ENCODE measurements around the gene ZMYND19. TPM values are rescaled to one million over a fixed set of nuclear protein-coding genes. Genes with fewer than 3 reads are reported as not detected.

Gene ZMYND19
- polyA plus RNA-seq, 1 donor = 20.1 TPM

- Histone ChIP-seq H3K4me1 (ENCODE audit: control insufficient read depth, insufficient read depth, low read length) (peaks cover 33% of the 10 kb centered on the region), H3K9me3 (ENCODE audit: control insufficient read depth, low read depth, low read length) (peaks cover 7% of the 10 kb centered on the region), H3K27ac (ENCODE audit: low read length) (no peak overlapping the region), H3K4me3 (ENCODE audit: low read length) (no peak overlapping the region), H3K27me3 (ENCODE audit: control insufficient read depth, insufficient read depth, low read length) (no peaks in the 10 kb centered on the region), H3K36me3 (ENCODE audit: control insufficient read depth, insufficient read depth, low read length) (peaks cover 34% of the 10 kb centered on the region)
- no CpG with 5 or more reads among the region's 25 CpGs for WGBS (ENCODE audit: insufficient coverage, low lambda C conversion rate)
- DNase-seq = no peak
Observed at GRCh38 chr9:137614631-137615386, 24.5 kb upstream of the ZMYND19 start.

- DNase-seq = no peak
- no peaks in the 10 kb centered on the region for H3K27me3 ChIP-seq (ENCODE audit: control insufficient read depth, insufficient read depth, low read length)
- WGBS (ENCODE audit: insufficient coverage, low lambda C conversion rate) = no CpG with 5 or more reads among the region's 27 CpGs
- H3K9me3 ChIP-seq (ENCODE audit: control insufficient read depth, low read depth, low read length) = peaks cover 7% of the 10 kb centered on the region
- no peak overlapping the region for H3K4me3 ChIP-seq (ENCODE audit: low read length)
- H3K4me1 ChIP-seq (ENCODE audit: control insufficient read depth, insufficient read depth, low read length) = peaks cover 33% of the 10 kb centered on the region
- peaks cover 38% of the 10 kb centered on the region for H3K36me3 ChIP-seq (ENCODE audit: control insufficient read depth, insufficient read depth, low read length)
- no peak overlapping the region for H3K27ac ChIP-seq (ENCODE audit: low read length)
Observed at GRCh38 chr9:137613738-137614523, 23.6 kb upstream of the ZMYND19 start.

- Histone ChIP-seq H3K27me3 (ENCODE audit: control insufficient read depth, insufficient read depth, low read length) (no peaks in the 10 kb centered on the region), H3K9me3 (ENCODE audit: control insufficient read depth, low read depth, low read length) (peaks cover 4% of the 10 kb centered on the region), H3K36me3 (ENCODE audit: control insufficient read depth, insufficient read depth, low read length) (peaks cover 40% of the 10 kb centered on the region), H3K4me3 (ENCODE audit: low read length) (no peak overlapping the region), H3K27ac (ENCODE audit: low read length) (peak overlapping the region; percentile 95), H3K4me1 (ENCODE audit: control insufficient read depth, insufficient read depth, low read length) (peaks cover 38% of the 10 kb centered on the region)
- no peak for DNase-seq
- WGBS (ENCODE audit: insufficient coverage, low lambda C conversion rate) = no CpG with 5 or more reads among the region's 5 CpGs
Observed at GRCh38 chr9:137613259-137613658, 22.9 kb upstream of the ZMYND19 start.

- Histone ChIP-seq H3K36me3 (ENCODE audit: control insufficient read depth, insufficient read depth, low read length) (peaks cover 40% of the 10 kb centered on the region), H3K4me3 (ENCODE audit: low read length) (no peak overlapping the region), H3K27ac (ENCODE audit: low read length) (peak overlapping the region; percentile 95), H3K4me1 (ENCODE audit: control insufficient read depth, insufficient read depth, low read length) (peaks cover 39% of the 10 kb centered on the region), H3K9me3 (ENCODE audit: control insufficient read depth, low read depth, low read length) (peaks cover 3% of the 10 kb centered on the region), H3K27me3 (ENCODE audit: control insufficient read depth, insufficient read depth, low read length) (no peaks in the 10 kb centered on the region)
- no peak for DNase-seq
- WGBS (ENCODE audit: insufficient coverage, low lambda C conversion rate) = no CpG with 5 or more reads among the region's 8 CpGs
Observed at GRCh38 chr9:137612741-137613142, 22.4 kb upstream of the ZMYND19 start.

GRCh38 chr9:137611623-137612609 lies 21.6 kb upstream of the ZMYND19 start:
- peak overlapping the region; percentile 11 for H3K4me3 ChIP-seq (ENCODE audit: low read length)
- no CpG with 5 or more reads among the region's 21 CpGs for WGBS (ENCODE audit: insufficient coverage, low lambda C conversion rate)

GRCh38 chr9:137610944-137611343 lies 20.6 kb upstream of the ZMYND19 start:
- Histone ChIP-seq H3K4me3 (ENCODE audit: low read length) (no peak overlapping the region), H3K36me3 (ENCODE audit: control insufficient read depth, insufficient read depth, low read length) (peaks cover 33% of the 10 kb centered on the region), H3K9me3 (ENCODE audit: control insufficient read depth, low read depth, low read length) (peaks cover 3% of the 10 kb centered on the region), H3K4me1 (ENCODE audit: control insufficient read depth, insufficient read depth, low read length) (peaks cover 46% of the 10 kb centered on the region), H3K27ac (ENCODE audit: low read length) (peak overlapping the region; percentile 95), H3K27me3 (ENCODE audit: control insufficient read depth, insufficient read depth, low read length) (no peaks in the 10 kb centered on the region)
- DNase-seq = no peak
- WGBS (ENCODE audit: insufficient coverage, low lambda C conversion rate) = no CpG with 5 or more reads among the region's 6 CpGs

More at GRCh38 chr9:137611623-137612609, 21.6 kb upstream of the ZMYND19 start:
- Histone ChIP-seq H3K36me3 (ENCODE audit: control insufficient read depth, insufficient read depth, low read length) (peaks cover 40% of the 10 kb centered on the region), H3K4me1 (ENCODE audit: control insufficient read depth, insufficient read depth, low read length) (peaks cover 41% of the 10 kb centered on the region), H3K9me3 (ENCODE audit: control insufficient read depth, low read depth, low read length) (peaks cover 3% of the 10 kb centered on the region), H3K27me3 (ENCODE audit: control insufficient read depth, insufficient read depth, low read length) (no peaks in the 10 kb centered on the region), H3K27ac (ENCODE audit: low read length) (peak overlapping the region; percentile 95)
- DNase-seq = peak; percentile 89 to 93

- Histone ChIP-seq H3K36me3 (ENCODE audit: control insufficient read depth, insufficient read depth, low read length) (peaks cover 6% of the 10 kb centered on the region), H3K27me3 (ENCODE audit: control insufficient read depth, insufficient read depth, low read length) (peaks cover 13% of the 10 kb centered on the region), H3K4me3 (ENCODE audit: low read length) (peak overlapping the region; percentile 48), H3K27ac (ENCODE audit: low read length) (peak overlapping the region; percentile 2), H3K9me3 (ENCODE audit: control insufficient read depth, low read depth, low read length) (no peaks in the 10 kb centered on the region), H3K4me1 (ENCODE audit: control insufficient read depth, insufficient read depth, low read length) (peaks cover 34% of the 10 kb centered on the region)
- DNase-seq = peak in 1 of 2 donors; percentile 74
- 40% methylated on average over 1 of the region's 17 CpGs for WGBS (ENCODE audit: insufficient coverage, low lambda C conversion rate)
Observed at GRCh38 chr9:137607141-137607857, 17.0 kb upstream of the ZMYND19 start.

- peak overlapping the region; percentile 43 for H3K27ac ChIP-seq (ENCODE audit: low read length)
- H3K36me3 ChIP-seq (ENCODE audit: control insufficient read depth, insufficient read depth, low read length) = peaks cover 6% of the 10 kb centered on the region
- H3K27me3 ChIP-seq (ENCODE audit: control insufficient read depth, insufficient read depth, low read length) = peaks cover 14% of the 10 kb centered on the region
- peaks cover 28% of the 10 kb centered on the region for H3K4me1 ChIP-seq (ENCODE audit: control insufficient read depth, insufficient read depth, low read length)
- no peaks in the 10 kb centered on the region for H3K9me3 ChIP-seq (ENCODE audit: control insufficient read depth, low read depth, low read length)
- whole genome bisulfite sequencing (ENCODE audit: insufficient coverage, low lambda C conversion rate) = no CpG with 5 or more reads among the region's 13 CpGs
- peak in 1 of 2 donors; percentile 39 for DNase-seq
- peak overlapping the region; percentile 48 for H3K4me3 ChIP-seq (ENCODE audit: low read length)
Observed at GRCh38 chr9:137606734-137607138, 16.4 kb upstream of the ZMYND19 start.

GRCh38 chr9:137606005-137606621 lies 15.8 kb upstream of the ZMYND19 start:
- Histone ChIP-seq H3K4me3 (ENCODE audit: low read length) (peak overlapping the region; percentile 48), H3K36me3 (ENCODE audit: control insufficient read depth, insufficient read depth, low read length) (peaks cover 6% of the 10 kb centered on the region), H3K27ac (ENCODE audit: low read length) (peak overlapping the region; percentile 63), H3K9me3 (ENCODE audit: control insufficient read depth, low read depth, low read length) (no peaks in the 10 kb centered on the region), H3K27me3 (ENCODE audit: control insufficient read depth, insufficient read depth, low read length) (peaks cover 14% of the 10 kb centered on the region), H3K4me1 (ENCODE audit: control insufficient read depth, insufficient read depth, low read length) (peaks cover 23% of the 10 kb centered on the region)
- no CpG with 5 or more reads among the region's 57 CpGs for WGBS (ENCODE audit: insufficient coverage, low lambda C conversion rate)
- DNase-seq = peak in 1 of 2 donors; percentile 58

All from large intestine (tissue), 3 donors.